Smooth muscle cell (in vitro differentiated cells): ENCODE data around the gene NME8. TPM values are rescaled to one million over a fixed set of nuclear protein-coding genes. Genes with fewer than 3 reads are reported as not detected.

ENCODE experiments used
- DNase-seq: peaks from one replicate; lab custom pipeline; 2025; ENCODE audit not compliant: unreplicated experiment; lab: John Stamatoyannopoulos, UW
- H2AFZ ChIP-seq: fragments of 200-600 bp; sonication (generic); 2 replicates; pipeline ENCODE4 v1.6.0; 2016; ENCODE audit warnings: antibody characterized with exemption, low read depth, mild to moderate bottlenecking
- H3F3A ChIP-seq: fragments of 200-600 bp; sonication (generic); 2 replicates; pipeline ENCODE4 v1.6.0; 2017; ENCODE audit warnings: antibody characterized with exemption, low read depth
- H3K27ac ChIP-seq: fragments of 200-600 bp; sonication (generic); 2 replicates; pipeline ENCODE4 v1.5.1; 2016; ENCODE audit warnings: low read depth, mild to moderate bottlenecking
- H3K27me3 ChIP-seq: fragments of 200-600 bp; sonication (generic); 2 replicates; pipeline ENCODE4 v1.6.1; 2016; ENCODE audit warnings: low read depth, mild to moderate bottlenecking
- H3K36me3 ChIP-seq: fragments of 200-600 bp; sonication (generic); 2 replicates; pipeline ENCODE4 v1.5.1; 2016; ENCODE audit warnings: low read depth
- H3K4me1 ChIP-seq: fragments of 200-600 bp; sonication (generic); 2 replicates; pipeline ENCODE4 v1.5.1; 2016; ENCODE audit warnings: low read depth
- H3K4me2 ChIP-seq: fragments of 200-600 bp; sonication (generic); 2 replicates; pipeline ENCODE4 v1.6.0; 2016; ENCODE audit warnings: mild to moderate bottlenecking
- H3K4me3 ChIP-seq: fragments of 200-600 bp; sonication (generic); 2 replicates; pipeline ENCODE4 v1.5.1; 2016; ENCODE audit warnings: mild to moderate bottlenecking
- H3K79me2 ChIP-seq: fragments of 200-600 bp; sonication (generic); 2 replicates; pipeline ENCODE4 v1.6.0; 2016; ENCODE audit warnings: low read depth, mild to moderate bottlenecking
- H3K9ac ChIP-seq: fragments of 200-600 bp; sonication (generic); 2 replicates; pipeline ENCODE4 v1.6.0; 2016; ENCODE audit warnings: low read depth
- H3K9me3 ChIP-seq: fragments of 200-600 bp; sonication (generic); replicated peaks from 2 replicates; pipeline ENCODE4 v1.5.1; 2016; ENCODE audit warnings: low read depth
- H4K20me1 ChIP-seq: fragments of 200-600 bp; sonication (generic); 2 replicates; pipeline ENCODE4 v1.6.0; 2016; ENCODE audit warnings: low read depth
- WGBS: methylation state at CpG from one replicate; pipeline ENCODE4 v1.1.7; 2016; ENCODE audit warnings: low lambda C conversion rate; 5-methylcytosine and 5-hydroxymethylcytosine counted together
- polyA plus RNA-seq: library from polyadenylated mRNA; unstranded; fragments of >200 nt; fragmentation: Nextera tagmentation; extraction: Ambion mirVana; gene quantifications from 2 replicates; pipeline ENCODE4 v1.2.1, GENCODE V29; 2016
- total RNA-seq: library from RNA; depleted of rRNA; stranded (reverse); fragments of >200 nt; gene quantifications from 2 replicates; pipeline ENCODE4 v1.2.3, GENCODE V29; 2014
- TF ChIP-seq, protein P1 (sequence below): fragments of 200-600 bp; sonication (generic); IDR thresholded peaks from 2 replicates; pipeline ENCODE4 v1.5.1; 2017; ENCODE audit warnings: borderline replicate concordance, mild to moderate bottlenecking, antibody characterized with exemption; ENCODE audit not compliant: insufficient read depth, poor library complexity, severe bottlenecking

Gene NME8
- total and polyA plus RNA-seq, 2 experiments from 2014 or later: 0.13 to 0.61 TPM

DNA sequence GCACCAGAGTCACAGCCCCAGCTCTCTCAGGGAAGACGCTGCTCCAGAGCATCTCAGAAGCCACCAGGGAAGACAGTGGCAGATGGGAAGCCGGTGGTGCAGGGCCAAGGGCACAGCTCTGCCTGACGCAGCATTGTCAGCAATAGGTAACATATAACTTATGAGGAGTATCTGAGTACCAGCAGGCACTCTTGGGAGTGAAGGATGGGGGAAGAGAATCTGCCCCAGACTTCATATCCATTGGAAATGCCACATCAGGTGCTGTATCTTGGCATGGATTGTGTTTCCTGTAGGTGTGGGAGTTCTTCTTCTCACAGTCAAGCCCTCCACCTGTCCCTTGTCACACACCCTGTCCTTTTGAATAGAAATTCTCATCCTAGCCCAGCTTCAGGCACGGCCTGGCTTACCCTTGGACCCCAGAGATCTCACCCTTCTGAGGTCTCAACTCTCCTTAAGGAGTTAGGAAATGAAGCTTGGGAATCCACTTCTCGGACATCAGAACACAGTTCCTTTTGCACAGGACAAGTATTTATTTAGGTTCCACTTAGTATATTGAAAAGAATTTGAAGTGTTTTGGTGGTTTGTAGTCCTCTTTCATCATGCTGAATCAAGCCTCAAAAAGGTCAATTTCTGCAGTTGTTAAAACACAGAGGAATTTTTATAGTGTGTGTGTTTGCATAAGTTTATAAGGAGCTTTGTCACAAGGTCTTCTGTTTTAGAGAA is 82.0 kb downstream of the NME8 start:
- Histone ChIP-seq H3F3A (no peaks in the 10 kb centered on the region), H3K27ac (no peak overlapping the region), H3K4me3 (no peak overlapping the region), H3K4me2 (no peak overlapping the region), H3K36me3 (no peaks in the 10 kb centered on the region), H2AFZ (no peak overlapping the region), H4K20me1 (no peaks in the 10 kb centered on the region), H3K79me2 (no peaks in the 10 kb centered on the region), H3K27me3 (no peaks in the 10 kb centered on the region), H3K9ac (no peak overlapping the region), H3K9me3 (peaks cover 9% of the 10 kb centered on the region), H3K4me1 (no peaks in the 10 kb centered on the region)
- DNase-seq: no peak
- 88% methylated on average over 5 of the region's 5 CpGs for WGBS
- TF ChIP-seq, protein P1, sequence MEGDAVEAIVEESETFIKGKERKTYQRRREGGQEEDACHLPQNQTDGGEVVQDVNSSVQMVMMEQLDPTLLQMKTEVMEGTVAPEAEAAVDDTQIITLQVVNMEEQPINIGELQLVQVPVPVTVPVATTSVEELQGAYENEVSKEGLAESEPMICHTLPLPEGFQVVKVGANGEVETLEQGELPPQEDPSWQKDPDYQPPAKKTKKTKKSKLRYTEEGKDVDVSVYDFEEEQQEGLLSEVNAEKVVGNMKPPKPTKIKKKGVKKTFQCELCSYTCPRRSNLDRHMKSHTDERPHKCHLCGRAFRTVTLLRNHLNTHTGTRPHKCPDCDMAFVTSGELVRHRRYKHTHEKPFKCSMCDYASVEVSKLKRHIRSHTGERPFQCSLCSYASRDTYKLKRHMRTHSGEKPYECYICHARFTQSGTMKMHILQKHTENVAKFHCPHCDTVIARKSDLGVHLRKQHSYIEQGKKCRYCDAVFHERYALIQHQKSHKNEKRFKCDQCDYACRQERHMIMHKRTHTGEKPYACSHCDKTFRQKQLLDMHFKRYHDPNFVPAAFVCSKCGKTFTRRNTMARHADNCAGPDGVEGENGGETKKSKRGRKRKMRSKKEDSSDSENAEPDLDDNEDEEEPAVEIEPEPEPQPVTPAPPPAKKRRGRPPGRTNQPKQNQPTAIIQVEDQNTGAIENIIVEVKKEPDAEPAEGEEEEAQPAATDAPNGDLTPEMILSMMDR: no peak

DNA sequence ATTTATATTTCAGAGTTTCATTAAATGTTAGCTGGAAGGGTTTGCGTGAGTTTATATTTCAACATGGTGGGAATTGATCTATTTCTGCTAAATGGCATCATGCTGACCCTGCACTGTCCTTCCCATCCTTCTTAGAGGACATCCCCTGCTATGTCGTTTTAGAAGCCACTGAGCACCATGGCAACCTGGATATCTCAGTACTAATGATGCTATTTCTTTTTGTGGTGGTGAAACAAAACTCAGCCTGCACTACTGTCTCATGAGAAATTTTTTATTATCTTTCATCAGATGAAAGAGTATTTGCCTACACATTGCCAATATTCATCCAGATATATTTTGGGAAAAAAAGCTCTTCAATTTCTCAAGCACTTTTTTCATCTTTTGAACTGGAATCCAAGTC is 84.1 kb downstream of the NME8 start:
- no peaks in the 10 kb centered on the region for H3K4me1 ChIP-seq
- H3F3A ChIP-seq: no peaks in the 10 kb centered on the region
- H3K79me2 ChIP-seq: no peaks in the 10 kb centered on the region
- no peak overlapping the region for H3K4me3 ChIP-seq
- 93% methylated on average over 2 of the region's 2 CpGs for WGBS
- H4K20me1 ChIP-seq: no peaks in the 10 kb centered on the region
- no peaks in the 10 kb centered on the region for H3K27me3 ChIP-seq
- DNase-seq: no peak
- no peak overlapping the region for H2AFZ ChIP-seq
- H3K4me2 ChIP-seq: no peak overlapping the region
- TF ChIP-seq, protein P1: no peak
- H3K9ac ChIP-seq: no peak overlapping the region
- no peaks in the 10 kb centered on the region for H3K36me3 ChIP-seq
- H3K9me3 ChIP-seq: peaks cover 16% of the 10 kb centered on the region
- no peak overlapping the region for H3K27ac ChIP-seq

DNA sequence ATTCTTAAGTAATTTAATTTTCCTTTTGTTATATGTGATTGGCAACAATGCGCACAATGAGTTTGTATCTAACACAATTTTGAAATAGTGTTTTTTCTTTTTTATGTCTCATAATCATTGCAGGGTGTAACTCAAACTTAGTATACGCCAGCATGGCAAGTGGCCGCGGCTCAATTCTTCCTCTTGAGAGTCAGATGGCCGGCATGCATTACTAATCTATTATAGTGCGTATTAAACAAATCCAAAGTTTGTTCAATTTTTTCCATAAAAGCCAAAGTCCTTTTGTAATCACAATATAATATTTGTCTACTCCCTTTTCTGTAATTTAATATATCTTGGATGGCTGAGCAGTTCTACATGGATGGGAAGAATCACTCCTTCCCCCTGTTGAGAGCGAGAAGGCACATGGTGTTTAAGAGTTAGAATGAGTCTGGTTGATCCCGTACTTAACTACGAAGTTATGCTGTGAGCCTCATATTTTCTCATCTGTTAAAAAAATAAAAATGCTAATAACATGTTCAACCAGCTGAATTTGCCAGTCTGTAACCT is 84.7 kb downstream of the NME8 start:
- peaks cover 16% of the 10 kb centered on the region for H3K9me3 ChIP-seq
- WGBS: 87% methylated on average over 9 of the region's 9 CpGs
- H4K20me1 ChIP-seq: no peaks in the 10 kb centered on the region
- no peaks in the 10 kb centered on the region for H3K36me3 ChIP-seq
- no peaks in the 10 kb centered on the region for H3F3A ChIP-seq
- no peak overlapping the region for H3K9ac ChIP-seq
- H3K4me1 ChIP-seq: no peaks in the 10 kb centered on the region
- no peak overlapping the region for H3K4me3 ChIP-seq
- no peak overlapping the region for H3K4me2 ChIP-seq
- H2AFZ ChIP-seq: no peak overlapping the region
- H3K27me3 ChIP-seq: no peaks in the 10 kb centered on the region
- TF ChIP-seq, protein P1: no peak
- DNase-seq: no peak
- H3K27ac ChIP-seq: no peak overlapping the region
- H3K79me2 ChIP-seq: no peaks in the 10 kb centered on the region
